HCT116 (cell line): ENCODE measurements around the gene PCSK2. TPM values are rescaled to one million over a fixed set of nuclear protein-coding genes. Genes with fewer than 3 reads are reported as not detected.

Experiments
- ATAC-seq: fragments of 200-7000 bp; cut with Tn5 transposase; 2 replicates; pipeline ENCODE4 v1.9.1; 2020; ENCODE audit warnings: mild to moderate bottlenecking, moderate library complexity
- BruUV-seq: library from RNA; stranded (reverse); fragments of 400-500 nt; replicated peaks from 2 replicates; lab custom pipeline; 2021; lab: Mats Ljungman, UMichigan
- CTCF ChIA-PET: fragments of 300-600 bp; sonication (Branson Sonifier 250); formaldehyde crosslinking; loops from one replicate; lab custom pipeline; 2021; ENCODE audit warnings: antibody characterized with exemption; lab: Charles Lee
- POLR2A ChIA-PET: fragments of 300-600, 350-600 bp; sonication (Branson Sonifier 250); formaldehyde crosslinking; loops from one replicate; lab custom pipeline; 2021; ENCODE audit warnings: antibody characterized with exemption; lab: Charles Lee
- RAD21 ChIA-PET, 2 experiments: fragments of 300-600 bp; sonication (Branson Sonifier 250); formaldehyde crosslinking; loops; one replicate each; lab custom pipeline; 2023; ENCODE audit warnings: low total read pairs in 2 of 2; ENCODE audit not compliant: uncharacterized antibody in 2 of 2, unreplicated experiment in 2 of 2, low non-redundant PET in 1 of 2; lab: Charles Lee
- DNase-seq: peaks from one replicate; pipeline ENCODE4 v3.0.0-alpha.2; 2010; ENCODE audit warnings: low read depth, low spot score
- H2AFZ ChIP-seq: fragments of 200-600 bp; shearing (Covaris generic), sonication (generic); 2 replicates; pipeline ENCODE4 v1.6.1; 2017; ENCODE audit warnings: low read depth, mixed run types, mixed read lengths, antibody characterized with exemption, low read length; ENCODE audit not compliant: poor library complexity, severe bottlenecking
- H3K27ac ChIP-seq: 2 replicates; pipeline ENCODE4 v1.5.1; 2012; ENCODE audit warnings: low read depth, low read length
- H3K27me3 ChIP-seq: fragments of 200-600 bp; sonication (generic); 2 replicates; pipeline ENCODE4 v1.6.1; 2016; ENCODE audit warnings: mixed run types, low read length, mixed read lengths; ENCODE audit not compliant: insufficient read depth
- H3K36me3 ChIP-seq, 2 experiments: fragments of 200-500 bp in 1 of 2; fragments of 200-600 bp in 1 of 2; sonication (Bioruptor generic) in 1 of 2; sonication (generic) in 1 of 2; 2 replicates each; pipeline versions ENCODE4 v1.5.1 to v1.6.1; 2014 to 2016; ENCODE audit warnings: low read length in 2 of 2, inconsistent platforms in 1 of 2, mixed read lengths in 1 of 2, mixed run types in 1 of 2; ENCODE audit not compliant: insufficient read depth in 2 of 2, control insufficient read depth in 1 of 2
- H3K4me1 ChIP-seq, 2 experiments: fragments of 200-600 bp in 1 of 2; sonication (generic) in 1 of 2; 2 replicates each; pipeline versions ENCODE4 v1.5.1 to v1.6.1; 2012 to 2017; ENCODE audit warnings: low read length in 2 of 2, inconsistent platforms in 1 of 2, mild to moderate bottlenecking in 1 of 2, mixed read lengths in 1 of 2, mixed run types in 1 of 2, moderate library complexity in 1 of 2; ENCODE audit not compliant: insufficient read depth in 2 of 2, control insufficient read depth in 1 of 2
- H3K4me2 ChIP-seq: fragments of 200-600 bp; sonication (generic); 2 replicates; pipeline ENCODE4 v1.6.1; 2017; ENCODE audit warnings: mixed run types, low read length, mixed read lengths
- H3K4me3 ChIP-seq, 2 experiments: fragments of 200-600 bp in 1 of 2; sonication (generic) in 1 of 2; replicated peaks in 1 of 2; 2 replicates each; pipeline ENCODE4 v1.5.1; 2011 to 2016; ENCODE audit warnings: low read length in 2 of 2, control low read depth in 1 of 2, low read depth in 1 of 2, mild to moderate bottlenecking in 1 of 2, mixed read lengths in 1 of 2, mixed run types in 1 of 2
- H3K79me2 ChIP-seq: fragments of 200-600 bp; sonication (generic); 2 replicates; pipeline ENCODE4 v1.6.1; 2017; ENCODE audit warnings: mild to moderate bottlenecking, mixed run types, low read length, moderate library complexity, mixed read lengths; ENCODE audit not compliant: insufficient read depth
- H3K9ac ChIP-seq: fragments of 200-600 bp; sonication (generic); 2 replicates; pipeline ENCODE4 v1.6.1; 2016; ENCODE audit warnings: low read length, mixed read lengths
- H3K9me2 ChIP-seq: fragments of 200-600 bp; sonication (generic), shearing (Covaris generic); 2 replicates; pipeline ENCODE4 v1.6.1; 2017; ENCODE audit warnings: mixed run types, mild to moderate bottlenecking, moderate library complexity; ENCODE audit not compliant: insufficient read depth
- H3K9me3 ChIP-seq, 2 experiments: fragments of 200-500 bp in 1 of 2; fragments of 200-600 bp in 1 of 2; sonication (Bioruptor generic) in 1 of 2; sonication (generic) in 1 of 2; 2 replicates each; pipeline ENCODE4 v1.6.1; 2014 to 2017; ENCODE audit warnings: low read length in 2 of 2, mixed read lengths in 2 of 2, inconsistent platforms in 1 of 2, low read depth in 1 of 2, mild to moderate bottlenecking in 1 of 2, mixed run types in 1 of 2, moderate library complexity in 1 of 2; ENCODE audit not compliant: control insufficient read depth in 1 of 2, insufficient read depth in 1 of 2
- H4K20me1 ChIP-seq: fragments of 200-600 bp; sonication (generic), shearing (Covaris generic); 2 replicates; pipeline ENCODE4 v1.6.1; 2017; ENCODE audit warnings: mixed run types, mild to moderate bottlenecking, moderate library complexity; ENCODE audit not compliant: insufficient read depth
- EZH2 ChIP-seq: fragments of 200-600 bp; sonication (generic); IDR thresholded peaks from 2 replicates; pipeline ENCODE4 v1.6.1; 2017; ENCODE audit warnings: antibody characterized with exemption, mixed run types
- EZH2phosphoT487 ChIP-seq: fragments of 200-600 bp; IDR thresholded peaks from 2 replicates; pipeline ENCODE4 v1.6.1; 2018; ENCODE audit warnings: antibody characterized with exemption, borderline replicate concordance
- FOSL1 ChIP-seq: IDR thresholded peaks from 2 replicates; pipeline ENCODE4 v1.6.1; 2012; ENCODE audit warnings: low read depth
- JUND ChIP-seq: IDR thresholded peaks from 2 replicates; pipeline ENCODE4 v1.6.1; 2012
- MAX ChIP-seq: IDR thresholded peaks from 2 replicates; pipeline ENCODE4 v1.6.1; 2012
- POLR2A ChIP-seq: IDR thresholded peaks from 2 replicates; pipeline ENCODE4 v1.7.0; 2011; ENCODE audit warnings: borderline replicate concordance; ENCODE audit not compliant: insufficient read depth, insufficient read length; ENCODE audit errors: extremely low read depth
- POLR2AphosphoS5 ChIP-seq: IDR thresholded peaks from 2 replicates; pipeline ENCODE4 v1.6.1; 2011; ENCODE audit warnings: mild to moderate bottlenecking, low read depth, low read length, moderate library complexity
- SRF ChIP-seq: IDR thresholded peaks from 2 replicates; pipeline ENCODE4 v1.6.1; 2012; ENCODE audit warnings: low read depth
- YY1 ChIP-seq: IDR thresholded peaks from 2 replicates; pipeline ENCODE4 v1.6.1; 2011; ENCODE audit warnings: low read length, low read depth, moderate library complexity, mild to moderate bottlenecking; ENCODE audit not compliant: insufficient replicate concordance; ENCODE audit errors: extremely low read depth
- ZBTB33 ChIP-seq: IDR thresholded peaks from 2 replicates; pipeline ENCODE4 v1.6.1; 2011; ENCODE audit warnings: mild to moderate bottlenecking, low read length, moderate library complexity; ENCODE audit not compliant: insufficient replicate concordance; ENCODE audit errors: extremely low read depth
- intact Hi-C: fragments of 100-400 bp; cut with micrococcal nuclease; formaldehyde crosslinking; loops from 2 replicates; pipeline ENCODE4 v1.10.0; 2022
- total RNA-seq: library from RNA; stranded (reverse); gene quantifications from one replicate; pipeline ENCODE4 v1.2.1, GENCODE V29; 2021; ENCODE audit not compliant: unreplicated experiment
- TF ChIP-seq, protein P1 (sequence below): IDR thresholded peaks from 2 replicates; pipeline ENCODE4 v1.6.1; 2012
- TF ChIP-seq, protein P2 (sequence below), 3 experiments: fragments of 200-600 bp in 1 of 3; sonication (generic) in 1 of 3; IDR thresholded peaks in 2 of 3; conservative IDR thresholded peaks in 1 of 3; 2 replicates each; pipeline ENCODE4 v1.5.1; 2012 to 2017; ENCODE audit warnings: low read depth in 2 of 3, low read length in 2 of 3, antibody characterized with exemption in 1 of 3, borderline replicate concordance in 1 of 3, control low read depth in 1 of 3, mild to moderate bottlenecking in 1 of 3, mixed read lengths in 1 of 3, mixed run types in 1 of 3, moderate library complexity in 1 of 3; ENCODE audit not compliant: insufficient read depth in 1 of 3

The PCSK2 gene
- total RNA-seq, 1 experiment from 2014 or later: not detected

GRCh38 chr20:17374086-17374485 is 147.2 kb downstream of the PCSK2 start:
- Histone ChIP-seq H3K27me3 (peaks cover 30% of the 10 kb centered on the region), H3K9ac (no peak overlapping the region), H2AFZ (no peak overlapping the region), H4K20me1 (no peaks in the 10 kb centered on the region), H3K4me1 (no peaks in the 10 kb centered on the region), H3K4me2 (no peak overlapping the region)
- ATAC-seq (no peak), DNase-seq (no peak)
- intact Hi-C loops: no loop called here
- RAD21 ChIA-PET: no interaction called here
- TF ChIP-seq, protein P1, sequence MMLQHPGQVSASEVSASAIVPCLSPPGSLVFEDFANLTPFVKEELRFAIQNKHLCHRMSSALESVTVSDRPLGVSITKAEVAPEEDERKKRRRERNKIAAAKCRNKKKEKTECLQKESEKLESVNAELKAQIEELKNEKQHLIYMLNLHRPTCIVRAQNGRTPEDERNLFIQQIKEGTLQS: no peak
- no peak for TF ChIP-seq SRF
- TF ChIP-seq, all 23 proteins: peak for 0
- Histone ChIP-seq H3K36me3 (no peaks in the 10 kb centered on the region), H3K4me3 (no peak overlapping the region), H3K27ac (no peak overlapping the region), H3K9me2 (no peaks in the 10 kb centered on the region), H3K79me2 (no peaks in the 10 kb centered on the region), H3K9me3 (no peaks in the 10 kb centered on the region)
- CTCF ChIA-PET: no interaction called here
- BruUV-seq: no TSS peak
- POLR2A ChIA-PET: no interaction called here

GRCh38 chr20:17376031-17376430 is 149.2 kb downstream of the PCSK2 start:
- intact Hi-C loops: no loop called here
- no peak overlapping the region for H3K27ac ChIP-seq
- ATAC-seq: no peak
- ChIA-PET CTCF (no interaction called here), RAD21 (no interaction called here), POLR2A (no interaction called here)
- H3K79me2 ChIP-seq: no peaks in the 10 kb centered on the region
- no peaks in the 10 kb centered on the region for H3K36me3 ChIP-seq
- peaks cover 18% of the 10 kb centered on the region for H3K27me3 ChIP-seq
- no peaks in the 10 kb centered on the region for H3K4me1 ChIP-seq
- H3K9me2 ChIP-seq: no peaks in the 10 kb centered on the region
- no TSS peak for BruUV-seq
- no peak overlapping the region for H3K4me2 ChIP-seq
- H3K9ac ChIP-seq: no peak overlapping the region
- H4K20me1 ChIP-seq: no peaks in the 10 kb centered on the region
- no peak for DNase-seq
- H3K4me3 ChIP-seq: no peak overlapping the region
- no peak overlapping the region for H2AFZ ChIP-seq
- TF ChIP-seq ZBTB33: no peak
- TF ChIP-seq, protein P2, sequence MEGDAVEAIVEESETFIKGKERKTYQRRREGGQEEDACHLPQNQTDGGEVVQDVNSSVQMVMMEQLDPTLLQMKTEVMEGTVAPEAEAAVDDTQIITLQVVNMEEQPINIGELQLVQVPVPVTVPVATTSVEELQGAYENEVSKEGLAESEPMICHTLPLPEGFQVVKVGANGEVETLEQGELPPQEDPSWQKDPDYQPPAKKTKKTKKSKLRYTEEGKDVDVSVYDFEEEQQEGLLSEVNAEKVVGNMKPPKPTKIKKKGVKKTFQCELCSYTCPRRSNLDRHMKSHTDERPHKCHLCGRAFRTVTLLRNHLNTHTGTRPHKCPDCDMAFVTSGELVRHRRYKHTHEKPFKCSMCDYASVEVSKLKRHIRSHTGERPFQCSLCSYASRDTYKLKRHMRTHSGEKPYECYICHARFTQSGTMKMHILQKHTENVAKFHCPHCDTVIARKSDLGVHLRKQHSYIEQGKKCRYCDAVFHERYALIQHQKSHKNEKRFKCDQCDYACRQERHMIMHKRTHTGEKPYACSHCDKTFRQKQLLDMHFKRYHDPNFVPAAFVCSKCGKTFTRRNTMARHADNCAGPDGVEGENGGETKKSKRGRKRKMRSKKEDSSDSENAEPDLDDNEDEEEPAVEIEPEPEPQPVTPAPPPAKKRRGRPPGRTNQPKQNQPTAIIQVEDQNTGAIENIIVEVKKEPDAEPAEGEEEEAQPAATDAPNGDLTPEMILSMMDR (IDR thresholded peaks at IDR 0.05 in 2 of 3, conservative IDR thresholded peaks at IDR 0.05 in 1 of 3; ENCODE audit: borderline replicate concordance in 1 of 3, insufficient read depth in 1 of 3, low read depth in 2 of 3, low read length in 2 of 3): no peak
- no peak for TF ChIP-seq JUND
- TF ChIP-seq SRF: no peak
- TF ChIP-seq, protein P1: no peak
- no peak for TF ChIP-seq POLR2AphosphoS5
- no peak for TF ChIP-seq EZH2phosphoT487
- no peak for TF ChIP-seq POLR2A
- TF ChIP-seq FOSL1: no peak
- TF ChIP-seq YY1: no peak
- no peak for TF ChIP-seq MAX
- TF ChIP-seq EZH2: no peak
- no peaks in the 10 kb centered on the region for H3K9me3 ChIP-seq
